OCI-M1 (cell line): ENCODE measurements around the gene RXRA.
"Not testable (repeated sequence)": the region's sequence is repeated elsewhere in the genome, so short reads cannot be mapped to it uniquely, and the experiment has no call there.

Source experiments
- DNase-seq: peaks from one replicate; lab custom pipeline; 2025; lab: John Stamatoyannopoulos, UW

RXRA gene

DNA sequence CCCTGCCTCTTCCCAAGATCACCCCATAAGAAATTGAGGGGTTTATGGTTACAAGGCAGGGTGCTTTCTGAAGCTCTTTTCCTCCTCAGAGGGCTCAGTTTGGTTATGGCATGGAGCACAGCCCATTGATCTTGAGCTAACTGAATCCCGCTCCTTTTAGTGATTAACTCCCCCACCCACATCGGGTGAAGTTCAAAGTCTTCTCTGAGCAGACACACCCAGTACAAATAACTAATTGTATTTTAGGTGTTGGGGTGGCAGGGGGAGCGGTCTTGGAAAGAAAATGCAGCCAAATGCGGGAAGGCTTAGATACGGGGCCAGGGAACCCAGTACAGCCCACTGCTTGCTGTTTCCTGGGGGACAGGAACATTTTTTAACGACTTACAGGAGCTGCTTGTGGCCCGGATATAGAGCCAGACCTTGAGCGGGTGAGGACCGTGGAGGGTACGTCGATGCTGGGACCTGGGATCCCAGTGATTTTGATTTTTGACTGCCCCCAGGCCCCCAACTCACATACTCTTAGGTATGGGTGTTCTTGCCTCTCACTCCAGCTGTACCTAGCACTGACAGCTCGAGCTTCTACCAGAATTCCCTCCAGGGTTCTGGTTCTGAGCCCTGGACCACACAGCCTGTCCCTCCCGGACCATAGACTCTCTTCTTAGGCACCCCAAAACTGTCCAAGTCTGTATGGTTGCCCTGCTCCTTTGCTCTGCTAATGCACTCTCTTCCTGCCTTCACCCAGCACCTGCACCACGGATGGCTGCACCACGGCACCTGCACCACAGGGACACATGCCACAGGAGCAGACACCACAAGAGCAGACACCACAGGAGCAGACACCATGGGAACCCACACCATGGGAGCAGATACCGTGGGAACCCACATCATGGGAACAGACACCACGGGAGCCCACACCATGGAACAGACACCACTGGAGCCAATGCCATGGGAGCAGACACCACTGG is 18.3 kb upstream of the RXRA start:
- no peak for DNase-seq

DNA sequence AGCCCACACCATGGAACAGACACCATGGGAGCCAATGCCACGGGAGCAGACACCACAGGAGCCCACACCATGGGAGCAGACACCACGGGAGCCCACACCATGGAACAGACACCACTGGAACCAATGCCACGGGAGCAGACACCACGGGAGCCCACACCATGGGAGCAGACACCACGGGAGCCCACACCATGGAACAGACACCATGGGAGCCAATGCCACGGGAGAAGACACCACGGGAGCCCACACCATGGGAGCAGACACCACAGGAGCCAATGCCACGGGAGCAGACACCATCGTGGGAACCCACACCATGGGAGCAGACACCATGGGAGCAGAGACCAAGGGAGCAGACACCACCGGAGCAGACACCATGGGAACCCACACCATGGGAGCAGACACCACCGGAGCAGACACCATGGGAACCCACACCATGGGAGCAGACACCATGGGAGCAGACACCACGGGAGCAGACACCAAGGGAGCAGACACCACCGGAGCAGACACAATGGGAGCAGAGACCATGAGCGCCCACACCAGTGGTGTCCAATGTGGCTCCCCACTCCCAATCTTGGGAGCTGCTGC is 17.5 kb upstream of the RXRA start:
- not testable (repeated sequence) for DNase-seq

DNA sequence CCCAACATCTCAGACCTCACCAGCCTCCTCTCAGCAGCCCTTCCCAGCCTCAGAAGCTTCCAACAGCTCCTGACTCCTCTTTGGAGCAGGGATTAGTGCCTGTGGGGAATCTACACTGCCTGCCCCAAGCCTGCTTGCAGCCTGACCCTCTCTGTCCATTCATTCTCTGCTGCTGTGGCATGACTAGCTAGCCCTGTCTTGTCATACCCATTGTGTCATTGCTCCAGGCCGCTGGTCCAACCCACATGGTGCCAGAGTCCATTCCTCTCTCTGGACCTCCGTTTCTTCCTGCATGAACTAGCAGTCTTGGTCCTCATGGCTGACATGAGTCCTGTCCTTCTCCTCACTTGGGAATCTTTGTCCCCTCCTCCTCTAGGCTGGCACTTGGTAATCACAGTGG is 12.8 kb upstream of the RXRA start:
- no peak for DNase-seq

DNA sequence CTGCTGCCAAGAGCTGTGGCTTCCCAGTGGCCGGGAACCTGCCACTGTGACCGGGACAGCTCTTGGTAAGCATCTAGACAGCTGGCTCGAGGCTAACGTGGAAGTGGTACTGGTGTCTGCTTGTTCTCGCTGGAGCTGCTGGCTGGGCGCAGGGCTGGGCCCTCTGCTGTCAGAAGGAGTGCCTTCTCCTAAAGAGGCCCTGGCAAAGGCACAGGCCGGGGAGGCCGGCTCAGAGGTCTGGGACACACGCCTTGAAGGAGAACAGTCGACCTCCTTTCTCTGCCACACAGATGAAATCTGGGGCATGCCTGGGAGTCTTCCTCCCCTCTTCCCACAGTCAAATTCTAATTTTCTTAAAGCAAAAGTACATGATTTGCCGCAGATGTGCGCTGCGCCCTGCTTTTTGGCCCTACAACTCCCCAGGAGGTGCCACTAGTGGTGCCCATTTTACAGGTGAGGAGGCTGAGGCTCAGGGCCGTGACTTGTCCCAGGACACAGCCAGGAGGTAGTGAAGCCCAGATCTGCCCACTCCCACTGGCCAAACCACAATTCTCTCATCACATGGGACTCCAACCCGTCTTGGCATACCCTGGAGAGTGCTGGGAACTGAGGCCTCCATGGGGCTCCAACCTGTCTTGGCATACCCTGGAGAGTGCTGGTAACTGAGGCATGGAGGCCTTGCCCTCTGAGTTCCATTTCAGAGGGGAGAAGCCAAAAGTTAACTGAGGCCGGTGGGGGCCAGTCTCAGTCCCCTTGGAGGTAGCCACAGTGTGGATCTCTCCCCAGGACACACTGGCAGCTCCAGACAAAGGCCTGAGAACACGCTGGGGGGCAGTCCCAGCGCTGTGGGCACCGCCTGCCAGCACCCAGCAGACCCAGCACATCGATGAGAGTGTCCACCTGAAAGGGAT is 12.0 kb upstream of the RXRA start:
- DNase-seq: no peak

DNA sequence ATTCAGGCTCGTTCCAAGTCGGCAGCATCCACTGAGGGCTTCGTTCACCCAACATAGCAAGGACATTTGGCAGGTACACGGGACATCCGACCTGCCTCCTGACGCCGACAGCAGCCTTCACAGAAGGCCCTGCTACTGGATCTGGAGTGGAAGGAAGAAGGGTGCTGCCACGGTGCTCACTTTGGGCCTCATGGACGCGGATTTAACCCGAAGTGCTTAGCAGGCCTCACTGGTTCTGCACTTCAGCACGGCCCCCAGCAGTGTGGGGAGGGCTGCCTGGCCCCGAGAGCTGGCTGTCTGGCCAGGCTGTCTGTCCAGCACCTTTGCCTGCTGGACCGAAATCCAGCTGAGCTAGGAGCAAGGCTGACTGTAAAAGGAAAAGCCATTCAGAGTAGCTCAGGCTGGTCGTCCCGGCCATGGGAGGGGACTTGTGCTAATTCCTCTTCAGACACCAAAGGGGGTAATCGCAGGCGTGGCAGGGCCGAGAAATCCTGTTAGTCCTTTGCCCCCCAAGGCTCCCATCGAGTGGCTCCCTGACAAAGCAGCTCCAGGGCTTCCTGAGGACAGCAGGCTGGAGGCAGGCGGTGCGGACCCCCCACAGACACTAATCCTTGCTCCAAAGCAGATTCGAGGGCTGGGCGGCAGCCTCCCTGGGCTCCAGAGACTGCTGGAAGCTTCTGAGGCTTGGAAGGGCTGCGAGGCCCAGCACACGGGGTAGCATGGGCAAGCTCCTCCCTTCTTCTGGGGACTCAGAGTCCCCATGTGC is 11.1 kb upstream of the RXRA start:
- DNase-seq: no peak

DNA sequence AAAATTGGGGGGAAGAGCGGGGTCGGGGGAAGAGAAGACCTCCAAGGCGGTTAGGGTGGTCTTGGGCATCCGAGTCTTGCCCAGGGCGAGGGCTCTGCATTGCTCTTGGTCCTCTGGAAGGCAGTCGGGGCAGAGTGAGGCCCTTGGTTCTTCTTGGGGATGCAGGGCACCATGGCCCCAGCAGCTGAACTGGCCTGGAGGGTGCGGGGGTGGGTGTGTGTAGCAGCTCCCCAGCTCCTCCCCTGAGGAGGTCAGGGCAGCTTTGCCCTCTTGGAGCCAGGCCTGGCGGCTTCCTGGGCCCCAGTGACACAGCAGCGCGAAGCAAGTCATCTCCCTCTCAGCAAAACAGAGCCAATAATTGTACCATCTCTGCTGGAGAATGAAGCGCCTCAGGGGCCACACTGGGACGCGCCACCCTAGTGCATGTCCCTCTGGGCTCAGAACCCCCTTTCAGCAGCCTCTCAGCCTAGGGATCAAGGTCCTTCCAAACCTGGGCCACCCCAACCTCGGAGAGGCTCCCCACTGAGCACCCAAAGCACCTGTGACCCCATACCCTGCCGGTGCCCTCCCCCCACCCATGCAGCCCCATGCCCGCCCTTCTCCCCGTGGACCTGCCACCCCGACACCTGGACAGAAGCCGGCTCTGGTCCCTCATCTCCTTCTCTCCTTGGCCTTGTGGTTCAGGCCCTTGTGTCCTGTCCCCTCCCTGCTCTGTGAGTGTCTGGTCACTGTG is 10.4 kb upstream of the RXRA start:
- no peak for DNase-seq

DNA sequence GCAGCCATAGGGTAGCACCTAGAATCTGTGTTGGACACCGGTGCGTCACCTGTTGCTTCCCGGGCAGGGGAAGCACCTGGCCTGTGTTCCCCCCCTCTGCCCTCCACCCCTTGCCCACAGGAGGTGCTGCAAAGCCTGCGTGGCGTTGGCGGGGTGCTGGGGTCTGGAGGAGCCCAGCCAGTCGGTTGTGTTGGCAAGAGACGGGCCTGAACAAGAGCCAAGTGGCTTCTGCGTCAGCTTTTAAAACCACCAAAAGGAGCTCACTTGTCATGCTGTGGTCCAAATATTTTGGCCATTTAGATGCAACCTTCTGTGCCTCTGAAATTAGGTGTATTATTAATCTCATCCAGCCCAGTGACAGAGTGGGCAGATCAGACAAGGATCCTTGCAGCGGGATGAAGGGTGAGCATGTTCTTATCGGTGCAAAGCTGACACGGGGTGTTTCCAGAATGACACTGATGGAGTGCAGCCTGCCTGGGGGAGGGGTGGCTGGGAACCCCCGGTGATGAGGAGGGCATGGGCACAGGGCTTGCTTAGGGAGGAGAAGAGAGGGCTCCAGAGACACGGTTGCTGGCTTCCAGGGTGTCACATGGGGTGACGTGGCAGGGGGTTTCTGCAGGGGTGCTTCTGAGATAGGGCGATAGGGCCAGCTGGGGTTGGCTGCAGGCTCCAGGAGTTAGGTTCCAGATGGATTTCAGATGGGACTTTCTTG is 9.7 kb upstream of the RXRA start:
- peak; percentile 15 for DNase-seq

DNA sequence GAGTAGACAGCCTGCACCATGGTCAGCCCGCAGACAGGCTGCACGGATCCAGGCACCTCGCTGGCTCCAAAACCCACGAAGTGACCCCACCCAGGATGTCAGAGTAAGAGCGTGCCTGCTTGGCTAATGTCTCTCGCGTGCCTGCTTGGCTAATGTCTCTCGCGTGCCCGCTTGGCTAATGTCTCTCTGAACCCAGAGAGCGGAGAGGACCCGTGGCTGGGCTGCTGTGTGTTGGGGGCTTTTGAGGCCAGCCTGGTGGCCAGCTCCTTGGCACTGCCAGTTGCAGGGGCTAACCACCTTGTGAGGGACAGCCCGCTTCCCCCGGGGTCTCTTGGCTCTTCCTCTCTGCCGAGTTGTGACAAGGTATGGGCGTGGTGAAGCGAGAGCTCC is 8.9 kb upstream of the RXRA start:
- DNase-seq: no peak

DNA sequence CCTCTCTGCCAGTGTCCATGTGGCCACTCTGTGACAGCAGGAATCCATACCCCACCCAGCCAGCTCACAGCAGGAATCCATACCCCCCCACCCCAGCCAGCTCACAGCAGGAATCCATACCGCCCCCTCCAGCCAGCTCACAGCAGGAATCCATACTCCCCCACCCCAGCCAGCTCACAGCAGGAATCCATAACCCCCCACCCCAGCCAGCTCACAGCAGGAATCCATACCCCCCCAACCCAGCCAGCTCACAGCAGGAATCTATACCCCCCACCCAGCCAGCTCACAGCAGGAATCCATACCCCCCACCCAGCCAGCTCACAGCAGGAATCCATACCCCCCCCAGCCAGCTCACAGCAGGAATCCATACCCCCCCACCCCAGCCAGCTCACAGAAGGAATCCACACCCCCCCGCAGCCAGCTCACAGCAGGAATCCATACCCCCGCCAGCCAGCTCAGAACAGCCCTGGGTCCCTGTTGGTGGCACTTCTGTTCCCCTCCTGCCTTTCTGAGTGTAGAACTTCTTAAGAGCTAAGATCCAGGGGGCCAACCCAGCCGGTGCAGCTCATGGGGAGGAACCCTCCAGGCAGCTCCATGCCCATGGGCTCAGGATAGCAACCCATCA is 8.4 kb upstream of the RXRA start:
- DNase-seq: no peak

DNA sequence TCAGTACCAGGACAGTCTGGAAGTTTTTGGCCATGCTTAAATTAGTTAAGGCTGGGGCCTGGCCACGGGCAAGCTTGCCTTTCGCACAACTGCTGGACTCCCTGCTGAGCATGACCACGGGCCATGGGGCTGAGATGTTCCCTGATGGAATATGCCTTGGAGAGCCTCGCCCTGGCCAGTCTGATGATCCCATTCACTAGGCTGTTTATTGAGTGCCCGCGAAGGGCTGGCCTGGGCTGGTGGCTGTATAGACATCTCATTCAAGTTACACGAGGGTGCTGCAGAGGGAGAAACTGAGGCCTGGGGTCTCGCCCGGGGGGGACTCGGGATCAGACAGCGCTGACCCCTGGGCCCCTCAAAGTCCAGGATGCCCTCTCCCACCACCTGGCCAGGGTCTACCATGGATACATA is 7.8 kb upstream of the RXRA start:
- no peak for DNase-seq

DNA sequence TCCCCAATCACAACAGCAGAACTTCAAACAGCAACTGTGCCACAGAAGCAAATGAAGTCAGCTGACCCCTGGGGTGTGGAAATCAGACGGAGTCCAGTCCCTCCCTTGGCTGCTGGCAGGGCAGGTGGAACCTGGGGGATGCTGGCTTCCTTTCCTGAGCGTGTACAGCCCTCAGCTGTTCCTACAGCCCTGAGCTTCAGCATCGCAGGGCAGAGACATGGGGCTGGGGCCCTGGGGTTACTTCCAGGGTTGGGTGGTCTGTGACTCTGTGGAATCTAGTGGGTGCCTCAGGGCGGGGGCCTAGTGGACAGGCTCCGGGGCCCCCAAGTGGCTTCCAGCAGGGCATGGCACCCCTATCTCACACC is 7.3 kb upstream of the RXRA start:
- no peak for DNase-seq

DNA sequence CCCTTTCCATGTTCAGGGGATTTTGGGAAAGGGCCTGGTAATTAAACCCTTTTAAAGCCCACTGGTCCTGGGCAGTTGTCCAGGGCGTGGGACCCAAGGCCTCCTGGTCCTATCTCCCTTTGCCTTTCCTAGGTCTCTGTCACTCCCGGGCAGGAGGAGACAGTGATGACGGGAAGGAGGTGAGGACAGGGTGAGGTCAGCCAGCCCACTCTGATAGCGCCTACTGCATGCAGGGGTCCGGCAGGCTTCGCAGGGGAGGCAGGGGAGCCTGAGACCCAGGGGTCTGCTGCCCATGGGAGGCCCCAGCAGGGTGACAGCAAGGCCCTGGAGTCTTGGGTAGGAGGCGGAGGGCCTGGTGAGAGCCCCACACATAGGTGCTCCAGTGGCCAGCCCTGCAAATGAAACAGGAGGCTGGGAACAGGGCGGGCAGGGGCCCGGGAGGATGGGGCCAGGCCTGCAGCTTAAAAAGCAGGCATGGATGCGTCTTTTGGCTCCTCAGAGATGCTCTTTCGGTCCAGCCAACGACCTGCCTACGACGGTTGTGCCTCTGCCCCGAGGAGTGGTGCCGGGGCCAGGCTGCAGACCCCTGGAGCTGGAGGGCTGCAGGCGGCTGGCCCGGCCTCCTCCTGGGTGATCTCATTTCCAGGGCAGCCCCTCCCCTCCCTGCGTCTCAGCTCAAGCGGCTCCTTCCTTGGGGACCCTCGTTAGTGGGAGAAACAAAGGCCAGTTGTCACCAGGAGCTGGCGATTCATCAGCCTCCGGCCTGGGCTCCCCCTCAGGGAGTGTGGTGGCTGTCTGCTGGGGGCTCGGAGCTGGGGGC is 6.7 kb upstream of the RXRA start:
- no peak for DNase-seq

DNA sequence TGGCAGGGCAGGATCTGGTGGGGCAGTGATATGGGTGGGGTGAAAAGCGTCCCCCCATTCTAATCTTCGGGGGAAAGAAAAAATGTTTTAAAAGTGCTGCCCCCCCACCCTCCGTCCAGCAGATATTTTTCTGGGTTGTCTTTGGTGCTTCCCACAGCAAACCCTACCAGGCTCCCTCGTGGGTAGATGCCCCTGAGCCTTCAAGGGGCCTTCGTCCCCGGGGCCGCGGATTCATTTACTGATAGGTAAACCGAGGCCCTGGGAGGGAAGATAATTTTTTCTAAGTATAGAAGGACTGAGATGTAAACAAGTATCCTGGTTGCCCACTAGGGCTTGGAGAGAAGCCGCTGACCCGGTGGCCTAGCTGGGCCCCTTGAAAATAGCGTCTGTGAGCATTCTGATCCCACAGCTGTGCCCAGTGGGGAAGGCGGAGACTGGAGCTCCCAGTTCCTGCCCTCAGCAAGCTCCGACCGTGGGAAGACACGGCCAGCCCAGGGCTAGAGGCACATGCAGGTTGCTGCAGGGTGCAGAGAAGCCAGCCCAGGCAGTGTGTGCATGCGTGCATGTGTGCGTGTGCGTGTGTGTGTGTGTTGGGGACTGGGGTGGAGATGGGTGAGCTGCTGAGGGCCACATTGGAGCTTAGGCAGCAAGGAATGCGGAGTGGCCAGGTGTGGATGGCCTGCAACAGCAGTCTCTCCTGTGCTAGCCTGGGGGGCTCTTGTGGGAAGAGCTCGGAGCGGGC is 6.0 kb upstream of the RXRA start:
- DNase-seq: no peak

DNA sequence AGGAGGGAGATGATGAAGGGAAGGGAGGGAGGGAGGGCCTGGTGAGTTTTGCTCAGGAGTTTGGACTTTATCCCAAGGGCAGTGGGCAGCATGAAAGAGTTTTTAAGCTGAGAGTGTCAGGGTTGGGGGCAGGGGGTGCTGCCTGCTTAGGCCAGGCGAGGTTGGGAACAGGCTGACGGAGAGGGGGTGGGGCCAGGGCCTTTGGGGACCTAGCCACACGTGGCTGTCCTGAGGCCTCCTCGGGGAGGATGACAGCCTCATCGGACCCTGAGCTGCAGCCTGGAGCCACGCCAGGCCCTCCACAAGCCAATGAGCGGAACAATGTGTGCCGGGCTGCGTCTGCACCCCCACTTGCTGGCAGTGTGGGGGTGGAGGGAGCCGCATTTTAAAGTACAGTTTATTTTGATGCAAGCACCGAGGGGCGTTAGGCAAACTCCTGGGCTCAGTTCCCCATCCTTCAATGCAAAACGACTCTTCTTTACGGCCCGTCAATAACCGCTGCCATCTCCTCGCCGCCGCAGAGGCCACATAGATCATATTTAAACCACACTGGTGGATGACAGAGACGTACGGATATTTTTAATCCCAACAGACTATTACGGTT is 5.3 kb upstream of the RXRA start:
- DNase-seq: no peak

DNA sequence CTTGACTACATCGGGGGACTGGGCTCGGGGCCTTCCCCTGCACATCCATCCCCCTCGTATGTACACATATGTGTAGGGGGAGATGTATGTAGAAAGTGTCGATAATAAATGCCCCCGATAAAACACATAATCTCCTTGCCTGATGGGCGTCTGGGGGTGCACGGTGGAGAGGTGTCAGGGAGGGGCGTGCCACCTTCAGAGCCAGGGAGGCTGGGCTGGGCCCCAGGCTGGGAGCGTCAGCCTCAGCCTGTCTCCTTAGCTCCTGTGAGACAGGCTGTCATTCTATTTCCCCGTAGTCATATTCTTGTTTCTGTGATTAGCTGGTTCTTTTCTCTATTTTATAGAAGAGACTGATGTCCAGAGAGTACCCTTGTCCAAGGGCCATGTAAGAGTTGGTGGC is 4.7 kb upstream of the RXRA start:
- DNase-seq: no peak

DNA sequence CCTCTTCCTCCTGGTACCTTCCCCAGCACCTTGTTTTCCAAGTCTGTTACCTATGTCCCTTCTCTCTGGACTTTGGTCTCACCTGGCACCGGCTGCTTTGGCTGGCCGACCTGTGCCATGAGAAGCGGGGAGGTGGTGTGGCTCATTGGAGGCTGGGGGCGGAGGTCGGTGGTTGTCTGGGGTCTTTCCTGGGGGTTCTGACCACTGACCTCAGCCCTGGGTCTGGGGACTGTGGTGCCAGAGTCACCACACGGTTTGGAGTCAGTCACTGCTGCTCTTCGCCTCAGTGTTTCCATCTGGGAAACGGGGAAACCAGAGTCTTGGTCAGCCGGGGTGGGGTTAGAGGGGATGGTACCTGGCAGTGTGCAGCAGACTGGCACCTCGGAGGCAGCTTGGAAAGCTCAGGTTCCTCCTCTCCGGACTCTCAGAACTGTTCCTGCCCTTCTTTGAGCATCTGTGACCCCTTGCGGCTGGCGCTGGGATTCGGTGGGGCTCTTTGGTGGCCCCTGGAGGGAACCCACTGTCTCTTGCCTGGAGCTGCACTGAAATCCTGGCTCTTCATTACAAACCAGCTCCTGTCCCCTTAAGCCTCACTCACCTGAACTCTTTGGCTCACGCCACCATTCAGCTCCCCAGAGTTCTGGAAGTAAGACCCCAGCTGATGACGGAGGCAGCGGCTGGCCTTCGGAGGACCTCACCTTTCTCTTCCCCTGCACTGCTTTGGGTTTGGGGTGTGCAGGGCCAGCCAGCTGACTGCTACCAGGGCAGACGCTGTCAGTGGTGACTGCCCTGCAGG is 4.1 kb upstream of the RXRA start:
- DNase-seq: peak; percentile 9

DNA sequence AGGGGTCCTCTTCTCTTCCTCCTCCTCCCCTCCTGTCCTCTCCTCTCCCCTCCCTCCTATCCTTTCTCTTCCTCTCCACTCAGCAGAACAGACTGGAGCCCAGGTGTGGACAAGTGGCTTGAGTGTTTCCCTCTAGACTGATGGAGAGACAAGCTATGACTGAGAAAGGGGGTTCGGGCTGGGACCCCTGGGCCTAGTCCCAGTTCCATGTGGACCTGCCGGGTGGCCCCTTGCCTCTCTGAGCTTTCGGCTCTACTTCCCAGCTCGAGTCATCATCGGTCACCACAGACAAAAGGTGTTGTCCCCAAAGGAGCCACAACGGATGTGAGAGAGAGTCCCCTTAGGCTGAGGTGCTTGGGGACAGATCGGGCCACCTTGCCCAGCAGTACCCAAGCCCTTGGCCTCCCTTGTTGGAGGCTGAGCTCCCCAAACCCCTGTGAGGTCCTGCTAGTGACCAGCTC is 3.4 kb upstream of the RXRA start:
- no peak for DNase-seq
